NCI-H1417 (cell line): ENCODE results near the gene LRP3.
A peak's percentile ranks its signal among the peaks of the same experiment; 100 is the strongest.
"Not testable (repeated sequence)": the region's sequence is repeated elsewhere in the genome, so short reads cannot be mapped to it uniquely, and the experiment has no call there.

Experiments
- DNase-seq, 3 experiments: peaks; one replicate each; lab custom pipeline; 2025; lab: John Stamatoyannopoulos, UW

LRP3 gene

GRCh38 chr19:33175886-33176669 lies 18.1 kb upstream of the LRP3 start:
- DNase-seq, result no peak

DNA sequence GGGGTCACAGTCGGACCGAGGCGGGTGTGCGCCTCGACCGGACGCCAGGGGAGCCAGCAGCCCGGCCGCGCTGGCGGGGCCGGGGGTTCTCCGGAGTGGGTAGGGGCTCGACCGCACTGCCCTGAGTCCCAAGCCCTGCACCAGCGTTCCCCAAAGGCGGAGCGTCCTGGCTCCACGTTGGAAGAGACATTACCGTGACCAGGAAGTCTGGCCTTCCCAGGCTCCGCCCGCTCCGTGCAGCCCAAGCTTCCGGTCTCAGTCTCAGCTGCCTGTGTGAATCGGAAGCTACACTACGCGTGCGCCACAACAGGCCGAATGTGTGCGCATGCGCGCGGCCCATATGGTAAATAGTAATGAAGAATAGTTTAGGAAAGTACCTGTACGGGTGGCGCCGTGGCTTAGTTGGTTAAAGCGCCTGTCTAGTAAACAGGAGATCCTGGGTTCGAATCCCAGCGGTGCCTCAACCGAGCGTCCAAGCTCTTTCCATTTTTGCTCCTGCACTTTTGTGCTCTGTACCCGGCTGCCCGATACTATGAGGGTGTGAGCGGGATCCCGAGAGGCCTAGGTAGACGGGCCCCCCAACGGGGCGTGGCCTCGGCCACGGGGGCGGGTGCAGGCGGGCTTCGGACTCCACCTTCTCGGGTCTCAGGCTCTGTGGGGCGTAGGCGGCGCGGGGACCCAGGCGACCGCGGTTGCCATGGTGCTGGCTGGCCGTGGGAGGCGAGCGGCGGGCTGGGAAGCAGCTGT lies 17.3 kb upstream of the LRP3 start:
- peak; percentile 98 to 99 (median 99) for DNase-seq

GRCh38 chr19:33177417-33177979 lies 16.6 kb upstream of the LRP3 start:
- peak in 2 of 3 experiments; percentile 87 to 92 for DNase-seq

DNA sequence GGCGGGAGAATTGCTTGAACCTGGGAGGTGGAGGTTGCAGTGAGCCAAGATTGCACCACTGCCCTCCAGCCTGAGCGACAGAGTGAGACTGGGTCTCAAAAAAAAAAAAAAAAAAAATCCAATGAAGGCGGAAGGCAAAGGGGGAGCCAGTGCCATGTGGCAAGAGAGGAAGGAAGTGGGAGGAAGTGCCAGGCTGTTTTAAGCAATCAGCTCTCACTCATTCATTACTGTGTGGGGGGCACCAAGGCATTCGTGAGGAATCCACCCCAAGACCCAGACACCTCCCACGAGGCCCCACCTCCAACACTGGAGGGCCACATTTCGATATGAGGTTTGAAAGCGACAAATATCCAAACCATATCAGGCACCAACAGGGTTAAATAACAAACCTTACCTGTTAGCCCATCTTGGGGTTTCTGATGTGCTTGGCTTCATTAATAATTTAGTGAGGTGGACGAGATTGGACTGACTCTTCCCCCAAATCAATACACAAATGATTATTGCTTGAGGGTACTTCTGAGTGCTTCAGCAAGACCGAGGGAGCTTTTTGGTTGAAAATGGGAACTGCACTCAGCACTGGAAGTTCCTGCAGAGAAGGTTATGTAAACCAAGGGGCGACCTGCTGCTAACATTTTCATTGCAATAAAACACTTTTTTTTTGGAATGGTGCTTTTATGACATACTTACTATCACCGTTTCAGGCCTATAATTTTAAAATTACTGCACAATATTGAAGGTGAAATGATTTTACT lies 7.5 kb upstream of the LRP3 start:
- no peak for DNase-seq

GRCh38 chr19:33187183-33187540 lies 7.0 kb upstream of the LRP3 start:
- no peak for DNase-seq

DNA sequence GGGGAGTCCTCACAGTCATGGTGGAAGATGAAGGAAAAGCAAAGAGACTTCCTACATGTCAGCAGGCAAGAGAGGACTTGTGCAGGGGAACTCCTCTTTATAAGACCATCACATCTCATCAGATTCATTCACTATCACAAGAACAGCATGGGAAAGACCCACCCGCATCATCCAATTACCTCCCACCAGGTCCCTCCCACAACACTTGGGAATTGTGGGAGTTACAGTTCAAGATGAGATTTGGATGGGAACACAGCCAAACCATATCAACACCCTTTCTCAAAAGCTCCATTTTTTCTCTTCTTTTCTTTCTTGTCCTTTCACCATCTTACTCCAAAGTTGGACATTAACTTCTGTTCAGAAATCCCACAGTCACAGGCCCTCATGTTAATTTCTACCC lies 4.7 kb upstream of the LRP3 start:
- no peak for DNase-seq

DNA sequence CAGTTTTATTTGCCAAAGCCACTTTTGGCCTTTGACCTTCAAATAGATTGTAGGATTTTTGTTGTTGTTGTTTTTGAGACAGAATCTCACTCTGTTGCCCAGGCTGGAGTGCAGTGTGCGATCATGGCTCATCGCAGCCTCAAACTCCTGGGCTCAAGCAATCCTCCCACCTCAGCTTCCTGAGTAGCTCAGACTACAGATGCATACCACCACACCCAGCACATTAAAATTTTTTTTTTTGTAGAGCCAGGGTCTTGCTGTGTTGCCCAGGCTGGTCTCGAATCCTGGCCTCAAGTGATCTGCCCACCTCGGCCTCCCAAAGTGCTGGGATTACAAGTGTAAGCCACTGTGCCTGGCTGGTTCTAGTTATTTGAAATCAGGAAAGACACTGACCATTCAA lies 3.0 kb upstream of the LRP3 start:
- not testable (repeated sequence) for DNase-seq

DNA sequence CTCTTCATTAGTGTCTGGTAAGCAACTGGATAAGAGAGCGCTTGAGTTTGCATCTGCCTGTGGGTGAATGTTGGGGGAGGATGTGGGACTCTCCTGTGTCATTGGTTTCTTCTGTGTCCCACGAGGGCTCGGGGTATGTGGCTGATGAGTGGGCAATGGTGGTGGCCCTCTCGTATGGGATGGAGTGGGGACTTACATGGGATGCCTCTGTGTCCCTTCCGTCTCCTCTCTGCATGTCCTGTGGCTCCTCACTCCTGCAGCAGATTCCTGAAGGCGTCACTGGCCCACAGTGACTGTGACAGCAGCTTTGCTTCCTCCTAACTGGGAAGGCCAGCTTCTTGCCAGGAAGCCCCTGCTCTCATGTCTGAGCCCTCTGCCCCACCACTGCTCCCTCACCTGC lies 2.6 kb upstream of the LRP3 start:
- no peak for DNase-seq

- no peak for DNase-seq
Measured at GRCh38 chr19:33192010-33192409, 2.1 kb upstream of the LRP3 start.

DNA sequence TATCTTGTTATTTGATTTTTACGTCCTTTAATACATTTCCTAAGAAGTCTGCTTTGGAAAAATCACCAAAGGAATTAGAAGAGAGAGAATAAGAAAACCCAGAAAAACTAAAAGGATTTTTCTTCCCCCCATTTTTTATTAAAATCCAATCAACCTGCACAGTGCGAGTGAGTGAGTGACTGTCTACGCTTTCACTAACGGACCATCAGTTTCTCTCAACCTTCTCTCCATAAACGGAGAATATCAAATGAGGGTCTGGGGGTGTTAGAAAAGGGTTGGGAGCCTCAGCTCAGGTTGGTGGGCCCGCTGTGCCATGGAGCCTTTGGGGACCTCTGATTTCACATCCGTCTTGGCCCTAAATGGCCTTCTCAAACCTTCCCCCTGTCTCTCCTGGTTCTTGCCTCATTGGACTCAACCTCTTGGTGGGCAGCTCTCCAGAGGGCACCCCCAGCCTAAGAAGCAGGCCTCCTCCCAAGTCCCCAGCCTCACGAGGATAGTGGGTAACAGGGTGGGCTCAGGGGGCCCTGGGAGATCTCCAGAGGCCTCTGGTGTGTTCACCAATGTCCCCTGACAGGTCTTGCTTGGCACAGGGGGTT lies 763 bp upstream of the LRP3 start:
- DNase-seq, result no peak

DNA sequence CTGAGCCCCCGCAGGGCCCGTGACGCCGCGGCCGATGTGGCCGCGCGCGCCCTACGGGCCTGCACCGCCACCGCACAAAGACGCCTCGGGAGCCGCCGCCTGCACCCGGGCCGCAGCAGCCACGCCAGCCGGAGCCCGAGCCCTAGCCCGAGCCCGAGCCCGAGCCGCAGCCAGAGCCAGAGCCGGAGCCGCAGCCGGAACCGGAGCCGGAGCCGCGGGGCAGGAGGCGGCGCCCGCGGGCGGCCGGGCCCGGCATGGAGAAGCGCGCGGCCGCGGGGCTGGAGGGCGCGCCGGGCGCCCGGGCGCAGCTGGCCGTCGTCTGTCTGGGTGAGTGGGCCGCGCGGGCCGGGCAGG lies 379 bp downstream of the LRP3 start:
- DNase-seq, result peak in 2 of 3 experiments; percentile 22 to 49

GRCh38 chr19:33194886-33195644 lies 935 bp downstream of the LRP3 start:
- peak in 2 of 3 experiments; percentile 34 to 49 for DNase-seq

DNA sequence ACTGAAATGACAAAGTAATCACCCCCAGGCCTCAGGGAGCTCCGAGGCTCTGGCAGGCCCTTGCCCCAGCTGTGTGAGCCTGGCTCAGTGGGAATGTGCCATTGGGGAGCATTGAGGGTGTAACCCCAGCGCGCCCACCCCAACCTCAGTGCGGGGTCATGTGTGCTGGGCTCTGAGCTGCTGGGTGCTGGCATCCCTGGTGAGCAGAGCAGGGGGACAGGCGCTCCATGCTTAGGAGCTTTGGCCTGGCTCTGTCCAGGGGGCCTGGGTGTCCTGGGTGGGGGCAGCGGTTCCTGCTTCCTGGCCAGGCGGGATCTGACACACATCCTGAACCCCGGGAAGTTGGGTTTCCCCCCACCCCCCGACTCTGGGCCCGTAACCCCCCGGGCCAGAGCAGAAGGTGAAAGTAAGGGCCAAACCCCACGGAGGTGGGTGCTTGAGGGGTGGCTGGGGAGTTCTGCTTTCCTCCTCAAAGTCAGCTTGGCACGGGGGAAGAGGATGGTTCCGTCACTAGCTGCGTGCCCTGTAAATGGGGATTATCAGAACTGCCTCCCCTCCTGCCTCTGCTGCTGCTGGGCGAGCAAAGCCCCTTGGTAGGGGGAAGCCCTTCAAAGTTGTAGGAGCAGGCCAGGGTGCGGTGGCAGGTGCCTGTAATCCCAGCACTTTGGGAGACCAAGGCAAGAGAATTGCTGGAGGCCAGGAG lies 1.7 kb downstream of the LRP3 start:
- no peak for DNase-seq

DNA sequence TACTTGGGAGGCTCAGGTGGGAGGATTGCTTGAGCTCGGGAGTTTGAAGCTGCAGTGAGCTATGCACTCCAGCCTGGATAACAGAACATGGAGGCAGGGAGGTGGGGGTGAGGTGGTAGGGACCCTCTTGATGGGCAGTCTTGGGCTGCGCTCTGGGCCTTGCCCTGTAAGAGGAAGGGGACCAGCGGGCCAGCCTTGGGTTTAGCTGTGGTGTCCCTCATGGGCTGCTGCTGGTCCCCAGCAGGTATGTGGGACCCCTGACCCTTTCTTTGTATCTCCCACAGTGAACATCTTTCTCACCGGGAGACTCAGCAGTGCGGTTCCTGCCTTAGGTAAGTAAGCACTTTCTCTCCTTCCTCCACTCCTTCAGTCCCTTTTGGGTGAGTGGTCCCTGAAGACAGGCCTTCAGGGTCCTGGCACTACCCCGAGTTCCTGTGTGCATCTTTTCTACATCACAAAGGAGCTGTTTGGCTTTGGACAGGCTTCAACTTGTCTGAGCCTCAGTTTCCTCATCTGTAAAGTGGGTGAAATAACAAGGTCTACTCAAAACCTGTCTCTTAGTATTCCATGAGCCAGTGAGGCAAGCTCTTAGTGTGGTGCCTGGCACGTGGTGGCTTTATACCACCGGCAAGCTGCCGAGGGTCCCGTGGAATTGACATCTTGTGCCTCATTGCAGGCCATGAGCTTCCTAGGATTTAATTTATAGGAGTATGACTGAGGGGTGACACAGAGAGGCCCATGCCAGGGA lies 2.5 kb downstream of the LRP3 start:
- DNase-seq, result no peak

GRCh38 chr19:33197591-33198000 lies 3.5 kb downstream of the LRP3 start:
- no peak for DNase-seq

DNA sequence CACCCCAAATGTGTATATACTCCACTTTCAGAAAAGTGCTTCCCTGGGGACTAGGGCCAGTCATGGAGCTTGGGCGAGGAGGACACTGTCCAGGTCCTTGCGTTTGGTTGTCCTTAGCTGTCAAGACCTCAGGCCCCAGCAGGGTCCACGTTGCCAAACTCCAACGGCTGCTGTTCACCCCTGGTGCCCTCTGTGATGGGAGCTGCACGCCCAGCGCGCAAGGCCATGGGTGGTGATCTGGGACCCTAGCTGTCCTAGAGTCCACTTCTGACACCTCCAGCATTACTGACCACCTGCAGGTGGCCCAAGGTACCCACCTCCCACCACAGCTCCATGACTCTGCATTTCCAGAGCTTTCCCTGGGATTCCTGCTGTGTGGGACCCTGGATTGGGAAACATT lies 4.0 kb downstream of the LRP3 start:
- no peak for DNase-seq

GRCh38 chr19:33199441-33200265 lies 5.5 kb downstream of the LRP3 start:
- no peak for DNase-seq

DNA sequence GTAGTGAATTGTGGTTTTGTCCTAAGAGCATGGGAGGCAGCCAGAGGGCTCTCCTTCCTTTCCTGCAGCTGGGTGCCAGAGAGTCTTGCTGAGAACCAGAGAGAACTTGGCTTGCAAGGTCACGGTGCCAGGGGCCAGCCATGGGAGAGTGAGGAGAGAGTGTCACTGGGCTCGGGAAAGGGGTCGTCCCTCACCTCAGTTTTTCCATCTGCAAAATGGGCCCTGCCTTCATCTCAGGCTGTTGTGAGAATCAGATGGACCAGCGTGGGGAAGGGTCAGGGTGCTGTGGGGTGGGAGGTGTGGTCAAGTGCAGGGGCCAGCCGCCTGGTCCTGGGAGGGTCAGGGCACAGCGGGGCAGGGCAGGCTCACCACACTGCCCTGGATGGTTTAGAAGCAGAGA lies 7.3 kb downstream of the LRP3 start:
- no peak for DNase-seq

GRCh38 chr19:33201886-33202545 lies 7.9 kb downstream of the LRP3 start:
- no peak for DNase-seq
